Activated CD4-positive, alpha-beta T cell treated with anti-CD3 and anti-CD28 coated beads for 4 hours (primary cell): Measurements from ENCODE around the gene CHAF1A.

Experiments
- DNase-seq, 2 donors: peaks; one replicate each; pipeline ENCODE4 v3.0.0-alpha.2; 2020

Gene CHAF1A

GRCh38 chr19:4413588-4413987, 11.1 kb downstream of the CHAF1A start:
- DNase-seq: no peak

- no peak for DNase-seq
These were observed 11.8 kb downstream of the CHAF1A start for GRCh38 chr19:4414144-4414799.

- DNase-seq: no peak
These were observed 12.4 kb downstream of the CHAF1A start for GRCh38 chr19:4414800-4415321.

GRCh38 chr19:4415352-4415751, 12.9 kb downstream of the CHAF1A start:
- DNase-seq: no peak

GRCh38 chr19:4416268-4416667, 13.8 kb downstream of the CHAF1A start:
- no peak for DNase-seq

- no peak for DNase-seq
These were observed 21.1 kb downstream of the CHAF1A start for GRCh38 chr19:4423416-4424126.

- DNase-seq: no peak
These were observed 23.1 kb downstream of the CHAF1A start for GRCh38 chr19:4425537-4425936.

- no peak for DNase-seq
These were observed 26.0 kb downstream of the CHAF1A start for GRCh38 chr19:4428326-4428975.

- DNase-seq: no peak
These were observed 26.8 kb downstream of the CHAF1A start for GRCh38 chr19:4429256-4429655.

- DNase-seq: no peak
These were observed 27.3 kb downstream of the CHAF1A start for GRCh38 chr19:4429771-4430171.

- DNase-seq: no peak
These were observed 28.3 kb downstream of the CHAF1A start for GRCh38 chr19:4430760-4431159.

- DNase-seq: no peak
These were observed 28.9 kb downstream of the CHAF1A start for GRCh38 chr19:4431296-4431695.

GRCh38 chr19:4431808-4432674, 29.6 kb downstream of the CHAF1A start:
- DNase-seq: no peak

GRCh38 chr19:4432918-4433506, 30.6 kb downstream of the CHAF1A start:
- DNase-seq: no peak

GRCh38 chr19:4434391-4434790, 32.0 kb downstream of the CHAF1A start:
- no peak for DNase-seq

GRCh38 chr19:4436231-4436630, 33.8 kb downstream of the CHAF1A start:
- DNase-seq: no peak

- no peak for DNase-seq
These were observed 34.7 kb downstream of the CHAF1A start for GRCh38 chr19:4437103-4437502.

GRCh38 chr19:4439243-4439642, 36.8 kb downstream of the CHAF1A start:
- no peak for DNase-seq

GRCh38 chr19:4441994-4442818, 39.8 kb downstream of the CHAF1A start:
- DNase-seq: no peak

- no peak for DNase-seq
These were observed 40.3 kb downstream of the CHAF1A start for GRCh38 chr19:4442819-4443146.

- no peak for DNase-seq
These were observed 40.7 kb downstream of the CHAF1A start for GRCh38 chr19:4443188-4443587.
